Keratinocyte (primary cell): ENCODE measurements around the gene RPS19BP1.

ENCODE experiments used
- CTCF ChIP-seq, 3 experiments: IDR thresholded peaks in 1 of 3; conservative IDR thresholded peaks in 1 of 3; optimal IDR thresholded peaks in 1 of 3; 2 replicates in 2 of 3; 3 replicates in 1 of 3; pipeline versions ENCODE3 to v1.5.1; 2011; ENCODE audit warnings: low read length in 3 of 3, mild to moderate bottlenecking in 3 of 3, moderate library complexity in 2 of 3, control low read depth in 1 of 3, inconsistent platforms in 1 of 3; ENCODE audit not compliant: insufficient read depth in 2 of 3; ENCODE audit errors: extremely low read depth in 1 of 3
- EZH2 ChIP-seq: IDR thresholded peaks from one replicate; pipeline ENCODE4 v1.6.1; 2012; ENCODE audit warnings: inconsistent platforms, mild to moderate bottlenecking, low read length, moderate library complexity

GRCh38 chr22:39522567-39523300 lies 9.8 kb downstream of the RPS19BP1 start:
- no peak for TF ChIP-seq CTCF (optimal IDR thresholded peaks at IDR 0.05 in 1 of 3, IDR thresholded peaks at IDR 0.05 in 1 of 3, conservative IDR thresholded peaks at IDR 0.05 in 1 of 3; ENCODE audit: extremely low read depth in 1 of 3, insufficient read depth in 2 of 3, low read length in 3 of 3)
- TF ChIP-seq EZH2, result no peak
